ENCODE results near the gene JAG1.
A peak's percentile ranks its signal among the peaks of the same experiment; 100 is the strongest.

Gene JAG1

GRCh38 chr20:10701607-10702006 lies 27.8 kb upstream of the JAG1 start:
- no peak for FAIRE-seq
- DNase-seq (ENCODE audit: insufficient read length, low spot score): no peak

- FAIRE-seq: no peak
- DNase-seq (ENCODE audit: insufficient read length, low spot score): no peak
Observed at GRCh38 chr20:10699941-10700340, 26.1 kb upstream of the JAG1 start.

- FAIRE-seq (no peak), DNase-seq (ENCODE audit: insufficient read length, low spot score) (no peak)
Observed at GRCh38 chr20:10699489-10699888, 25.7 kb upstream of the JAG1 start.

- DNase-seq (ENCODE audit: insufficient read length, low spot score): peak; percentile 26
- FAIRE-seq: peak; percentile 64
Observed at GRCh38 chr20:10696650-10697049, 22.9 kb upstream of the JAG1 start.

- no peak for DNase-seq (ENCODE audit: insufficient read length, low spot score)
- no peak for FAIRE-seq
Observed at GRCh38 chr20:10689385-10689784, 15.6 kb upstream of the JAG1 start.

DNA sequence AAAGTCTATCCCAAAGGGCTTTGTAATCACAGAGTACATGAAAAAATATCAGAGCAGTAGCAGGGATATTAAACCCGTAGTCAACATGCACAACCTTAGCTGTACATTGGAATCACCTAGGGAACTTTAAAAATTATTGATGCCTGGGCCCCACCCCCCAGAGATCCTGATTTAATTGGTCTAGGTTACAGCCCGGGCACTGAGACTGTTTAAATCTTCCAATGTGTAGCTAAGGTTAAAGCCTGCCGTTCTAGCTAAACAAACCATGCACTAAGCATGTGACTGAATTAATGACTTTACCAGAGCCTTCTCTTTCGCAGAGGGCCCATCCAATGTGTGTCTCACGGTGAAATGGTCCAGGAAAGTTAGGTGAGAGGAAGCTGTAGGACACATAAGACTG lies 14.1 kb upstream of the JAG1 start:
- FAIRE-seq: no peak
- no peak for DNase-seq (ENCODE audit: insufficient read length, low spot score)

DNA sequence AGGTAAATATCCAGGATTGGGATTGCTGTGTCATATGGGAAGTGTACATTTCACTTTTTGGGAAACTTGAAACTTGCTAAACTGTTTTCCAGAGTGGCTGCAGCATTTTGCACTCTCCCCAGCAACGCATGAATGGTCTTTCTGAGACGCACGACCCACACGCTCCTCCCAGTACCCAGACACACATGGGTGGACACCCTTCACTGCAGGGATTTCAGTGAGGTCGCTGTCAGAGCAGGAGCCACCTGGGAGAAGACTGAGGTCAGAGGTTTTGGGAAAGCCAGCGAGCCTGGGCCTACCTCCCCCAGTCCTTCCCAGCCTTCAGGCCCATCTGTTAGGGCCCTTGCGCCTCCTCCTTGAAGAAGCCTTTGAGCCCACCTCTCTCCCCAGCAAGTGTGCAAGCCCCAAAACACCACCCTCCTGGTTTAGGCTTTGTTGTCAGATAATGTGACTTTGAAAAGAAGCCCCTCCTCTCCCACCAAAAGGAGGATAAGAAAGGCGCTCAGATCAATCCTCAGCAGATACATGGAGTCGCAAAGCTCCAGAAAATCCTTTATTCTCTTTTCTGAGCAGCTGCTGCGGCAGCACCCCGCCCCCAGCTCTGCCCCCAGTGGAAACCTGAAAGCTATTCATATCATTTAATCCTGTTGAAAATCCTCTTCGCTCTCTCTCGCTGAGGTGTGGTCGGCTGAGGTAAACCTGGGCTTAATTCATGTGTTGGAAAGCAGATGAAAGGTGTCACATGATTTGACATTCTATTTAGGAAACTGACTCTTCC lies 12.7 kb upstream of the JAG1 start:
- FAIRE-seq (no peak), DNase-seq (ENCODE audit: insufficient read length, low spot score) (no peak)

DNA sequence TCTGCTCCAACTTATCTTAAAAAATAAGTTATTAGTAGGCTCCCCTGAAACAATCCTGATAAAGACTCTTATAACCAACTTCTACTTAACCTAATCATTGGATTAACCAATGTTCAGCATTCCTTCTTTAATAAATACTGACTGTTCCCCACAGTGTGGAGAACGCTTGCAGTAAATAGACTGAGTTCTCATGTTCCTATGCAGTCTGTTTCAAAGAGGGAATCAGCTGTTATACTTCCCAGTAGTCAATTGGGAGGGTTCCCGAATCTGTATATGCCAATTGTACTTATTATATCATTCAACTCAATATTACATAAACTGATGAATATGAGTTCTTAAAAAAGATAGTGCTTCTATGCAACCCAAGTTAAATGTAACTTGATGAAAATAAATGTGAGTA lies 9.7 kb upstream of the JAG1 start:
- DNase-seq (ENCODE audit: insufficient read length, low spot score) (no peak), FAIRE-seq (no peak)

DNA sequence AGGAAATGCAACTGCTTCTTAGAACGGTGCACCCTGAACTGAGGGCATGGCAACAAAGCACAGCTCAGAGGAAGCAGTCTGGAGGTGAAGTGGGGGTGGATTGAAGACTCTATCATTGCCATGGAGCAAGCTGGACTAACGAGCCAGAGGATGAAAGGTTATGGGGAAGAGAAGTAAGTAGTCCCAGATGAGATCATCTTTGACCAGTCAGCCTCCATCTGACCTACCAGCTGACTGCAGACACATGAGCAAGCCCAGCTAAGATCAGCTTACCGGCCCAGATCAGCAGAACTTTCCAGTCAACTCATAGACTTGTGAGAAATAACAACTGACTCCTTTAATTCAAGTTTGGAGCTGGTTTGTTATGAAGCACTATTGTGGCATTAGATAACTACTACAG lies 9.1 kb upstream of the JAG1 start:
- FAIRE-seq: no peak
- no peak for DNase-seq (ENCODE audit: insufficient read length, low spot score)

DNA sequence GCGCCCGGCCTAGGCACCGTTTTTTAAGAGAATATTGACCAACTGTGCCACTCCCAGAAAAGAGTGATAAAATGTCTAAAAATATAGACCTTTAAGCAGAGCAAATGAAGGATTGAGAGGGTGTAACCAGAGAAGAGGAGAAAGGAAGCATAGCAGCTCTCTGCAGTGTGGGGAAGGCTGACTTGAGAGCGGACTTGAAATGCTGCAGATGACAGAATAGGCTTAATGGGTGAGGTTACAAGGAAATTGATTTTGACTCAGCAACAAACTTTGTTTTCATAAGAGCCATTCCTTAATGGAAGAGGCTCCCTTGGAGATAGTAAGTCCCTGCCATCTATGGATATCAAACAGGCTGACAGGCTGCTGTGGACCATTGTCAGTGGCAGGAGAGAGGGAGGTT lies 7.7 kb upstream of the JAG1 start:
- FAIRE-seq (no peak), DNase-seq (ENCODE audit: insufficient read length, low spot score) (no peak)

DNA sequence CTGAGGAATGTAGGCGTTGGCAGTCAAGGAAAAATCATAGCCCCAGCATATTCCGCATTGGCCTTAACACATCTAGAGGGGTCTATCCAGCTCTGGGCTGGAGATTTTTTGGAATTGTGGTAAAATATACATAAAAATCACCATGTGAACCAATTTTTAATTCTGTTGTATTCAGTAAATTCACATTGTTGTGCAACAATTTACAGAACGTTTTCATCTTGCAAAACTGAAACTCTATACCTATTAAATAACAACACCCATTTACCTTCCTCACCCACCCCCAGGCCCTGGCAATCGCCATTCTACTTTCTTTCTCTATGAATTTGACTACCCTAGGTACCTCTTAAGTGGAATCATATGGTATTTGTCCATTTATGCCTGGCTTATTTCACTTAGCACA lies 6.8 kb upstream of the JAG1 start:
- FAIRE-seq (no peak), DNase-seq (ENCODE audit: insufficient read length, low spot score) (no peak)

GRCh38 chr20:10679269-10679668 lies 5.5 kb upstream of the JAG1 start:
- DNase-seq (ENCODE audit: insufficient read length, low spot score) (no peak), FAIRE-seq (no peak)

- no peak for DNase-seq (ENCODE audit: insufficient read length, low spot score)
- FAIRE-seq: no peak
Observed at GRCh38 chr20:10676518-10676917, 2.7 kb upstream of the JAG1 start.

GRCh38 chr20:10675450-10675848 lies 1.6 kb upstream of the JAG1 start:
- DNase-seq (ENCODE audit: insufficient read length, low spot score): no peak
- FAIRE-seq: no peak

DNA sequence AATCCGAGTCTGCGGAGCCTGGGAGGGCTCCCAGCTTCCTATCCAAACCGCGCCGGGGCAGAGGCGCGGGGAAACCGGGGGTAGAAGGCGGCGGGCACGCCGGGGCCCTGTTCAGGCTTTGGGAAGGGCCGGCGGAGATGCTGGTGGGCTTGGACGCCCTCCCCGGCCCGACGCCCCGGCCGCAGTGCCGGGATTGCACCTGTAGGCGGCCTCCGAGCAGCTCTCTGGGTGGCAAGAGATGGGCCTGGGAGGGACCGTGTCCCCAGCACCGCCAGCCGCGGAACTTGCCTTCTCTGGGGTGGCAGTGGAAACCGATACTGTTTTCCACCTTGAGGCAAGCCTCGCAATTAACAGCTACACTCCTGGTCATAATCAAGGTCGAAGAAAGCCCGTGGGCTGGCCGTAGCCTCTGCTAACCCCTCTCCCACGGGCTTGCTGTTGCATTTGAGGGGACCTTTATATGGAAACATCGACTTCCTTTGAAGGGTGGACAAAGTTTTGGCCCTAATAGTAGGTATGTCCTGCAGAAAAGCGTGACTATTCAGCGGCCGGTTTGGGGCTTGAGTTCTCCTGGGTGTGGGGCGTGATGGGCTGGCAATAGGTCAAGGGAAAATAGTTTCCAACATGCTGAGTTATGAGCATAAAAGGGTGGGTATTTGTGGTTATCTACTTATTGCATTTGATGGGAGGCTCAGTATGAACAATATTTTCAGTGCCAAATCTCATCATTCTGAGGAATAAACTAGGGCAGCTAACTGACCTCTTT lies 1.1 kb upstream of the JAG1 start:
- DNase-seq (ENCODE audit: insufficient read length, low spot score) (no peak), FAIRE-seq (peak; percentile 8)

- FAIRE-seq: no peak
- no peak for DNase-seq (ENCODE audit: insufficient read length, low spot score)
Observed at GRCh38 chr20:10673176-10673841, 490 bp downstream of the JAG1 start.

- DNase-seq (ENCODE audit: insufficient read length, low spot score) (no peak), FAIRE-seq (peak; percentile 14)
Observed at GRCh38 chr20:10672624-10673127, 1.1 kb downstream of the JAG1 start.

DNA sequence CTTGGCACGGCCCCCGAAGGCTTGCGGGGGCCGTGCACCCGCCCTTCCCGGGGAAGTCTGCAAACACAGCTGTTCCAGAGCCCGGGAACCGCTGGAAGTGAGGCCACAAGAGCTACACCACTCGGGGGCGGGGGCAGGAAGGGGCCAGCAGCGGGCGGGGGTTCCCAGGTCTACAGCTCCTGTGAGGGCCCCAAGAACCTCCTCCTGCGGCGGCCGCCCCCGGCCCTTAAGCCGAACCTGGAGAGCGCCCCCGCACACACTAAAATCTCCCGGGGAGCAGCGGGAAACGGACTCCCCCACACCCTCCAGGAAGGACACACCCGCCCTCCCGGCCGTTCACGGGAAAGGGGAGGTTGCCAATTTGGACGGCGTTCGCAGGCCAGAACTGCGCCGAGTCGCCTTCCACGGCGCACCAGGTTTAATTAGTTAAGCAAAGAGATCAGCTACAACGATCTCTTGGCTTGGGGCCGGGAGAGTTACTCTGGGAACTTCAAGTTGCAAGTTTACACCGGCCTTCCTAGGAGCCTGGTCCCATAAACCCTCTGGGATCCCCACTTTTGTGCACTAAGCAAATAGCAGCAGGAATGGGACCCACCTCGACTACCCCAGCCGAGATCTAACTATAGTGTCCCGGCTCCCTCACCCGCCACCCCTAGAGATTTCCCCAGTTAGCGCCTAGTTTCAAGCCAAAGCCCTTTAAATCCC lies 1.7 kb downstream of the JAG1 start:
- DNase-seq (ENCODE audit: insufficient read length, low spot score): no peak
- peak; percentile 28 for FAIRE-seq

GRCh38 chr20:10671221-10671918 lies 2.4 kb downstream of the JAG1 start:
- FAIRE-seq: no peak
- DNase-seq (ENCODE audit: insufficient read length, low spot score): no peak

- FAIRE-seq (peak; percentile 97), DNase-seq (ENCODE audit: insufficient read length, low spot score) (peak; percentile 62)
Observed at GRCh38 chr20:10670501-10671220, 3.1 kb downstream of the JAG1 start.

Measured in GM19239 (cell line).